IMR-90 (cell line): ENCODE data around the gene ALOX15. TPM values are rescaled to one million over a fixed set of nuclear protein-coding genes. Genes with fewer than 3 reads are reported as not detected.

Experiments used
- ATAC-seq: fragments of 200-7000 bp; cut with Tn5 transposase; 2 replicates; pipeline ENCODE4 v1.9.1; 2020; ENCODE audit warnings: low read depth, mild to moderate bottlenecking, moderate library complexity
- BruUV-seq: library from RNA; stranded (reverse); fragments of 400-500 nt; replicated peaks from 2 replicates; lab custom pipeline; 2021; lab: Mats Ljungman, UMichigan
- CTCF ChIA-PET: fragments of 300-600 bp; formaldehyde crosslinking; extraction: SDS; loops from one replicate; lab custom pipeline; 2021; ENCODE audit warnings: antibody characterized with exemption; lab: Yijun Ruan, JAX
- POLR2A ChIA-PET: fragments of 300-600 bp; sonication (Branson Sonifier 250); formaldehyde crosslinking; loops from one replicate; lab custom pipeline; 2022; ENCODE audit warnings: antibody characterized with exemption; ENCODE audit not compliant: unreplicated experiment; lab: Charles Lee
- DNase-seq: peaks from one replicate; pipeline ENCODE4 v3.0.0; 2013
- H2AFZ ChIP-seq: replicated peaks from 2 replicates; pipeline ENCODE3; 2013; ENCODE audit warnings: low read length, mild to moderate bottlenecking; ENCODE audit not compliant: poor library complexity
- H2AK5ac ChIP-seq: 2 replicates; pipeline ENCODE4 v1.6.1; 2013; ENCODE audit warnings: low read depth, low read length, inconsistent platforms
- H2AK9ac ChIP-seq: replicated peaks from 2 replicates; pipeline ENCODE3; 2013; ENCODE audit warnings: mild to moderate bottlenecking, low read depth, low read length, moderate library complexity; ENCODE audit not compliant: poor library complexity
- H2BK120ac ChIP-seq: 2 replicates; pipeline ENCODE4 v1.6.1; 2013; ENCODE audit warnings: low read depth, low read length, inconsistent platforms
- H2BK15ac ChIP-seq: 3 replicates; pipeline ENCODE4 v1.6.1; 2013; ENCODE audit warnings: low read depth, low read length, inconsistent platforms
- H2BK20ac ChIP-seq: 2 replicates; pipeline ENCODE4 v1.6.1; 2013; ENCODE audit warnings: low read depth, mild to moderate bottlenecking, inconsistent platforms, low read length, moderate library complexity
- H2BK5ac ChIP-seq: 2 replicates; pipeline ENCODE4 v1.6.1; 2013; ENCODE audit warnings: mild to moderate bottlenecking, low read depth, low read length, inconsistent platforms; ENCODE audit not compliant: poor library complexity, severe bottlenecking
- H3K14ac ChIP-seq: replicated peaks from 2 replicates; pipeline ENCODE4 v1.6.1; 2013; ENCODE audit warnings: low read depth, low read length, inconsistent platforms
- H3K18ac ChIP-seq: 2 replicates; pipeline ENCODE4 v1.6.1; 2013; ENCODE audit warnings: low read depth, low read length, control low read depth
- H3K23ac ChIP-seq: 2 replicates; pipeline ENCODE4 v1.6.1; 2013; ENCODE audit warnings: low read depth, low read length, inconsistent platforms
- H3K27ac ChIP-seq: 2 replicates; pipeline ENCODE4 v1.5.1; 2013; ENCODE audit warnings: mild to moderate bottlenecking, control low read depth, low read length; ENCODE audit not compliant: insufficient read depth
- H3K27me3 ChIP-seq: 2 replicates; pipeline ENCODE4 v1.6.1; 2013; ENCODE audit warnings: low read length; ENCODE audit not compliant: control insufficient read depth, insufficient read depth
- H3K36me3 ChIP-seq: 2 replicates; pipeline ENCODE4 v1.6.1; 2013; ENCODE audit warnings: low read length, mixed read lengths; ENCODE audit not compliant: control insufficient read depth, insufficient read depth
- H3K4ac ChIP-seq: 2 replicates; pipeline ENCODE4 v1.6.1; 2013; ENCODE audit warnings: low read depth, low read length, inconsistent platforms
- H3K4me1 ChIP-seq: 2 replicates; pipeline ENCODE4 v1.6.1; 2013; ENCODE audit warnings: low read length, mixed read lengths; ENCODE audit not compliant: control insufficient read depth, insufficient read depth
- H3K4me2 ChIP-seq: 2 replicates; pipeline ENCODE4 v1.6.1; 2013; ENCODE audit warnings: low read depth, mild to moderate bottlenecking, control low read depth, low read length, moderate library complexity
- H3K4me3 ChIP-seq: 2 replicates; pipeline ENCODE4 v1.5.1; 2013; ENCODE audit warnings: low read depth, mild to moderate bottlenecking, control low read depth, low read length, moderate library complexity; ENCODE audit not compliant: insufficient read depth
- H3K56ac ChIP-seq: 2 replicates; pipeline ENCODE4 v1.6.1; 2013; ENCODE audit warnings: low read length, inconsistent platforms; ENCODE audit not compliant: insufficient read depth; ENCODE audit errors: extremely low read depth
- H3K79me1 ChIP-seq, 2 experiments: 2 replicates each; pipeline ENCODE4 v1.6.1; 2013; ENCODE audit warnings: low read length in 2 of 2, inconsistent platforms in 1 of 2, low read depth in 1 of 2
- H3K9ac ChIP-seq: 2 replicates; pipeline ENCODE4 v1.6.1; 2013; ENCODE audit warnings: low read depth, low read length, control low read depth
- H3K9me1 ChIP-seq: 2 replicates; pipeline ENCODE4 v1.6.1; 2013; ENCODE audit warnings: low read length, inconsistent platforms; ENCODE audit not compliant: insufficient read depth
- H3K9me3 ChIP-seq: 2 replicates; pipeline ENCODE4 v1.6.1; 2013; ENCODE audit warnings: low read length; ENCODE audit not compliant: control insufficient read depth, insufficient read depth
- H4K20me1 ChIP-seq: 2 replicates; pipeline ENCODE4 v1.6.1; 2013; ENCODE audit warnings: low read length, inconsistent platforms; ENCODE audit not compliant: insufficient read depth
- H4K5ac ChIP-seq: 2 replicates; pipeline ENCODE4 v1.6.1; 2013; ENCODE audit warnings: mild to moderate bottlenecking, low read depth, low read length, control low read depth
- H4K8ac ChIP-seq, 2 experiments: 2 replicates each; pipeline ENCODE4 v1.6.1; 2013; ENCODE audit warnings: low read depth in 2 of 2, low read length in 2 of 2, control low read depth in 1 of 2, inconsistent platforms in 1 of 2
- H4K91ac ChIP-seq: 2 replicates; pipeline ENCODE4 v1.6.1; 2013; ENCODE audit warnings: low read depth, low read length, inconsistent platforms; ENCODE audit not compliant: insufficient read depth
- BHLHE40 ChIP-seq: fragments of 150-350 bp; IDR thresholded peaks from 2 replicates; pipeline ENCODE4 v1.6.1; 2016; ENCODE audit warnings: mild to moderate bottlenecking, low read depth, low read length
- CHD1 ChIP-seq: IDR thresholded peaks from 2 replicates; pipeline ENCODE4 v1.6.1; 2012; ENCODE audit warnings: low read depth, low read length, improper control_type of control experiment
- MAFK ChIP-seq: IDR thresholded peaks from 2 replicates; pipeline ENCODE4 v1.6.1; 2012; ENCODE audit warnings: low read depth, low read length, improper control_type of control experiment
- POLR2A ChIP-seq: IDR thresholded peaks from 2 replicates; pipeline ENCODE4 v1.6.1; 2012; ENCODE audit warnings: mild to moderate bottlenecking, low read depth, low read length
- RAD21 ChIP-seq: IDR thresholded peaks from 2 replicates; pipeline ENCODE4 v1.6.1; 2012; ENCODE audit warnings: low read length, improper control_type of control experiment
- RCOR1 ChIP-seq: IDR thresholded peaks from 2 replicates; pipeline ENCODE4 v1.6.1; 2012; ENCODE audit warnings: mild to moderate bottlenecking, low read length, improper control_type of control experiment; ENCODE audit not compliant: insufficient replicate concordance
- SMC3 ChIP-seq: fragments of 150-350 bp; IDR thresholded peaks from 2 replicates; pipeline ENCODE4 v1.6.1; 2016; ENCODE audit warnings: low read depth, mild to moderate bottlenecking, antibody characterized with exemption, low read length, moderate library complexity
- WGBS, 2 experiments: methylation state at CpG; one replicate each; pipeline versions ENCODE4 v1.1.5 to v1.1.7; 2013; ENCODE audit warnings: missing lambda C conversion rate in 2 of 2; ENCODE audit not compliant: insufficient read length in 1 of 2; ENCODE audit errors: extremely low coverage in 2 of 2; 5-methylcytosine and 5-hydroxymethylcytosine counted together
- dilution Hi-C: fragments of 300-500 bp; cut with HindIII; formaldehyde crosslinking; loops from one replicate; pipeline ENCODE4 v1.14.3; 2018; ENCODE audit warnings: low sequenced_read_pairs; ENCODE audit not compliant: unreplicated experiment
- in situ Hi-C: fragments of 300-500 bp; cut with MboI; formaldehyde crosslinking; loops from 3 replicates; pipeline ENCODE4 v1.14.3; 2019; ENCODE audit warnings: low sequenced_read_pairs, inconsistent platforms, mixed read lengths
- intact Hi-C: fragments of 100-400 bp; cut with micrococcal nuclease; formaldehyde crosslinking; loops from 2 replicates; pipeline ENCODE4 v1.10.0; 2022
- polyA plus RNA-seq, 3 experiments: library from polyadenylated mRNA; depleted of rRNA; stranded (reverse); fragments of >200 nt; gene quantifications; 2 replicates each; pipeline ENCODE4 v1.2.3, GENCODE V29; 2012; ENCODE audit warnings: low replicate concordance in 1 of 3
- total RNA-seq: library from RNA; depleted of rRNA; stranded (reverse); fragments of >200 nt; gene quantifications from 2 replicates; pipeline ENCODE4 v1.2.3, GENCODE V29; 2012
- TF ChIP-seq, protein P1 (sequence below): conservative IDR thresholded peaks from 2 replicates; pipeline ENCODE4 v1.5.1; 2012; ENCODE audit warnings: mild to moderate bottlenecking, low read depth, low read length, improper control_type of control experiment
- TF ChIP-seq, protein P2 (sequence below): fragments of 150-350 bp; IDR thresholded peaks from 2 replicates; pipeline ENCODE4 v1.6.1; 2017; ENCODE audit warnings: mild to moderate bottlenecking, antibody characterized with exemption, low read length, low read depth

The ALOX15 gene
- total and polyA plus RNA-seq, 2 of the 4 experiments (the other 2 are of a cell fraction), result not detected

DNA sequence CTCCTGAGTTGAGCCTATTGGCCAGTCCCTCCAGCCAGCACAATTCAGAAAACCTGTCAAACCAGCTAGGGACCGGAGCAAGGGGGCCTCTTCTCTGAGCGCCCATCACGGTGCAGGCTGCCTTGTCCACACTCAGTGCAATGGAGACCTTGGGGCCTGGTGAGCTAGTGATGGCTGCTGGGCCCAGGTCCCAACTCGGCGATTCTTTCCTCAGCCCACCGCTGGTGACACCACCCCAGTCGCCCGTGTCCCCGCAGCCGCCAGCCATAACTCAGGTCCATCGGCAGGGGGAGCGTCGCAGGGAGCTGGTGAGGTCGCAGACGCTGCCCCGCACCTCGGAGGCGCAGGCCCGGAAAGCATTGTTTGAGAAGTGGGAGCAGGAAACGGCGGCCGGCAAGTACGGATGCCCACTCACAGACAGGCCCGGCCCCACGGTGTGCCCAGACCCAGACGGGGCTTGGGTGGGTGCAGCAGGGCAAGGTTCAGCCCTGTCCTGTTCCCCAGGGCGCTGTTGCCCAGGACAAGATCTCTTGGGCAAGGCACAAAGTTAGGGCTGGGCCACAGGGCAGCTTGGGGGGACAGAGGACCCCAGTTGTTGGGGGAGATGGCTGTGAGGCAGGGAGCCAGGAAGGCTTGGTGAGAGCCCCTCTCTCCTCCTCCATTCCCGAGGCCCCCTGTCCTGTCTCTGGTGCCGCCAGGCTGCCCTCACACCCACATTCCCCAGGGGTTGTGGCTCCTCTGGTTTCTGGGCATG is 46.4 kb downstream of the ALOX15 start:
- no peak overlapping the region for H3K4me2 ChIP-seq
- H3K23ac ChIP-seq, result no peak overlapping the region
- ATAC-seq (no peak), DNase-seq (no peak)
- ChIA-PET POLR2A (no interaction called here), CTCF (interaction anchor here (0.6 kb wide), 1 partner anchor 8 kb away, joined by 3 read pairs; no protein-coding TSS in a partner anchor)
- no peak overlapping the region for H3K27ac ChIP-seq
- no peak overlapping the region for H2AK5ac ChIP-seq
- intact Hi-C loops, result no loop called here
- no peak overlapping the region for H3K9ac ChIP-seq
- H2BK20ac ChIP-seq, result no peak overlapping the region
- H3K27me3 ChIP-seq, result peaks cover 32% of the 10 kb centered on the region
- no peaks in the 10 kb centered on the region for H3K79me1 ChIP-seq
- H3K9me3 ChIP-seq, result no peaks in the 10 kb centered on the region
- no peak overlapping the region for H4K91ac ChIP-seq
- in situ Hi-C loops, result no loop called here
- no peak overlapping the region for H2AFZ ChIP-seq
- no peaks in the 10 kb centered on the region for H4K20me1 ChIP-seq
- no peak overlapping the region for H2AK9ac ChIP-seq
- H4K5ac ChIP-seq, result no peak overlapping the region
- no peak overlapping the region for H3K4me3 ChIP-seq
- dilution Hi-C loops, result no loop called here
- TF ChIP-seq BHLHE40 (no peak), CHD1 (no peak), POLR2A (no peak), RAD21 (no peak), MAFK (no peak), RCOR1 (no peak), SMC3 (no peak)
- TF ChIP-seq, protein P1, sequence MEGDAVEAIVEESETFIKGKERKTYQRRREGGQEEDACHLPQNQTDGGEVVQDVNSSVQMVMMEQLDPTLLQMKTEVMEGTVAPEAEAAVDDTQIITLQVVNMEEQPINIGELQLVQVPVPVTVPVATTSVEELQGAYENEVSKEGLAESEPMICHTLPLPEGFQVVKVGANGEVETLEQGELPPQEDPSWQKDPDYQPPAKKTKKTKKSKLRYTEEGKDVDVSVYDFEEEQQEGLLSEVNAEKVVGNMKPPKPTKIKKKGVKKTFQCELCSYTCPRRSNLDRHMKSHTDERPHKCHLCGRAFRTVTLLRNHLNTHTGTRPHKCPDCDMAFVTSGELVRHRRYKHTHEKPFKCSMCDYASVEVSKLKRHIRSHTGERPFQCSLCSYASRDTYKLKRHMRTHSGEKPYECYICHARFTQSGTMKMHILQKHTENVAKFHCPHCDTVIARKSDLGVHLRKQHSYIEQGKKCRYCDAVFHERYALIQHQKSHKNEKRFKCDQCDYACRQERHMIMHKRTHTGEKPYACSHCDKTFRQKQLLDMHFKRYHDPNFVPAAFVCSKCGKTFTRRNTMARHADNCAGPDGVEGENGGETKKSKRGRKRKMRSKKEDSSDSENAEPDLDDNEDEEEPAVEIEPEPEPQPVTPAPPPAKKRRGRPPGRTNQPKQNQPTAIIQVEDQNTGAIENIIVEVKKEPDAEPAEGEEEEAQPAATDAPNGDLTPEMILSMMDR, result no peak
- TF ChIP-seq, protein P2, sequence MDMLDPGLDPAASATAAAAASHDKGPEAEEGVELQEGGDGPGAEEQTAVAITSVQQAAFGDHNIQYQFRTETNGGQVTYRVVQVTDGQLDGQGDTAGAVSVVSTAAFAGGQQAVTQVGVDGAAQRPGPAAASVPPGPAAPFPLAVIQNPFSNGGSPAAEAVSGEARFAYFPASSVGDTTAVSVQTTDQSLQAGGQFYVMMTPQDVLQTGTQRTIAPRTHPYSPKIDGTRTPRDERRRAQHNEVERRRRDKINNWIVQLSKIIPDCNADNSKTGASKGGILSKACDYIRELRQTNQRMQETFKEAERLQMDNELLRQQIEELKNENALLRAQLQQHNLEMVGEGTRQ, result no peak
- no peak overlapping the region for H3K56ac ChIP-seq
- no peak overlapping the region for H2BK15ac ChIP-seq
- peaks cover 16% of the 10 kb centered on the region; the same call in 1 of the 2 replicates for H3K4me1 ChIP-seq
- no peak overlapping the region for H3K18ac ChIP-seq
- no peak overlapping the region for H4K8ac ChIP-seq
- H3K9me1 ChIP-seq, result peaks cover under 1% of the 10 kb centered on the region; the same call in 1 of the 2 replicates
- no peak overlapping the region for H3K14ac ChIP-seq
- no peaks in the 10 kb centered on the region for H3K36me3 ChIP-seq
- 67% methylated on average over 5 of the region's 29 CpGs; no CpG with 5 or more reads in 1 of the 2 experiments for WGBS, 2 experiments
- no peak overlapping the region for H2BK120ac ChIP-seq
- no TSS peak for BruUV-seq
- no peak overlapping the region for H3K4ac ChIP-seq
- H2BK5ac ChIP-seq, result no peak overlapping the region
